A549 (cell line): ENCODE data around the gene PLEKHA4. TPM values are rescaled to one million over a fixed set of nuclear protein-coding genes. Genes with fewer than 3 reads are reported as not detected.
A peak's percentile ranks its signal among the peaks of the same experiment; 100 is the strongest.

Experiments
- ATAC-seq, 2 experiments: fragments of 200-7000 bp in 1 of 2; fragments of >200 bp in 1 of 2; cut with Nextera tagmentation in 1 of 2; cut with Tn5 transposase in 1 of 2; 3 replicates each; pipeline versions ENCODE4 v1.8.0 to v1.9.1; 2018 to 2020; ENCODE audit warnings: mild to moderate bottlenecking in 1 of 2, moderate library complexity in 1 of 2
- CTCF ChIA-PET: fragments of 300-600 bp; sonication (Branson Sonifier 250); formaldehyde crosslinking; extraction: SDS; loops from one replicate; lab custom pipeline; 2021; ENCODE audit warnings: antibody characterized with exemption, inconsistent platforms; lab: Yijun Ruan, JAX
- POLR2A ChIA-PET: fragments of 350-600 bp; formaldehyde crosslinking; extraction: SDS; loops from one replicate; lab custom pipeline; 2021; ENCODE audit warnings: antibody characterized with exemption, inconsistent platforms; lab: Yijun Ruan, JAX
- DNase-seq, 2 experiments: peaks; one replicate each; pipeline versions ENCODE4 v3.0.0 to v3.0.0-alpha.2; 2011 to 2016; ENCODE audit warnings: low read depth in 1 of 2, low spot score in 1 of 2
- FAIRE-seq: peaks from 2 replicates; lab custom pipeline; 2011; peaks lifted over from hg19 to GRCh38; lab: Jason Lieb, UNC
- H3K27ac ChIP-seq, 2 experiments: fragments of >200 bp; sonication (Bioruptor Twin); formaldehyde crosslinking; 3 replicates each; pipeline ENCODE4 v1.5.1; 2016 to 2017
- H3K4me1 ChIP-seq: fragments of >200 bp; sonication (Bioruptor Twin); formaldehyde crosslinking; 3 replicates; pipeline ENCODE4 v1.6.1; 2016
- H3K4me2 ChIP-seq: fragments of >200 bp; sonication (Bioruptor Twin); formaldehyde crosslinking; 3 replicates; pipeline ENCODE4 v1.6.1; 2016
- H3K4me3 ChIP-seq: fragments of >200 bp; sonication (Bioruptor Twin); formaldehyde crosslinking; 3 replicates; pipeline ENCODE4 v1.5.1; 2016
- H3K9me3 ChIP-seq: fragments of >200 bp; sonication (Bioruptor Twin); formaldehyde crosslinking; 3 replicates; pipeline ENCODE4 v1.6.1; 2016
- CBX2 ChIP-seq: fragments of 200-600 bp; sonication (generic); IDR thresholded peaks from 2 replicates; pipeline ENCODE4 v1.6.1; 2016; ENCODE audit warnings: low read depth, mild to moderate bottlenecking, borderline replicate concordance
- CBX8 ChIP-seq: fragments of 200-600 bp; sonication (generic); IDR thresholded peaks from 2 replicates; pipeline ENCODE4 v1.6.1; 2016
- EHF ChIP-seq: fragments of 250-450 bp; sonication (Bioruptor Pico); IDR thresholded peaks from 2 replicates; pipeline ENCODE4 v1.5.0; 2020; ENCODE audit warnings: mild to moderate bottlenecking
- EHMT2 ChIP-seq: fragments of 200-600 bp; sonication (generic); IDR thresholded peaks from 2 replicates; pipeline ENCODE4 v1.6.1; 2016; ENCODE audit warnings: antibody characterized with exemption, low read depth, mild to moderate bottlenecking, moderate library complexity
- FOSL2 ChIP-seq, 2 experiments: fragments of 450-650 bp in 1 of 2; fragments of >200 bp in 1 of 2; sonication (Bioruptor Twin) in 1 of 2; formaldehyde crosslinking; IDR thresholded peaks; 2 replicates each; pipeline versions ENCODE4 v1.5.0 to v1.6.1; 2016 to 2020; ENCODE audit warnings: mild to moderate bottlenecking in 1 of 2, moderate library complexity in 1 of 2
- GATA3 ChIP-seq: IDR thresholded peaks from 2 replicates; pipeline ENCODE4 v1.6.1; 2012; ENCODE audit warnings: borderline replicate concordance
- HEYL ChIP-seq: fragments of 250-450 bp; sonication (Bioruptor Pico); IDR thresholded peaks from 2 replicates; pipeline ENCODE4 v1.8.0; 2021; ENCODE audit warnings: mild to moderate bottlenecking, moderate library complexity
- HOXA7 ChIP-seq: fragments of 250-450 bp; sonication (Bioruptor Pico); IDR thresholded peaks from 2 replicates; pipeline ENCODE4 v1.5.0; 2020; ENCODE audit warnings: mild to moderate bottlenecking, moderate library complexity
- HOXB5 ChIP-seq: fragments of 250-450 bp; sonication (Bioruptor Pico); IDR thresholded peaks from 2 replicates; pipeline ENCODE4 v1.5.0; 2020; ENCODE audit warnings: mild to moderate bottlenecking, moderate library complexity
- JUNB ChIP-seq: fragments of >200 bp; sonication (Bioruptor Twin); formaldehyde crosslinking; IDR thresholded peaks from 2 replicates; pipeline ENCODE4 v1.6.1; 2016
- KDM5A ChIP-seq: fragments of 200-600 bp; sonication (generic); IDR thresholded peaks from 2 replicates; pipeline ENCODE4 v1.6.1; 2016; ENCODE audit warnings: antibody characterized with exemption, mild to moderate bottlenecking
- MAZ ChIP-seq: fragments of 150-350 bp; IDR thresholded peaks from 2 replicates; pipeline ENCODE4 v1.6.1; 2014; ENCODE audit warnings: antibody characterized with exemption, low read depth, low read length, borderline replicate concordance
- NPAS2 ChIP-seq: fragments of 250-450 bp; sonication (Bioruptor Pico); IDR thresholded peaks from 2 replicates; pipeline ENCODE4 v1.8.0; 2022; ENCODE audit warnings: mild to moderate bottlenecking, moderate library complexity, borderline replicate concordance
- POLR2AphosphoS2 ChIP-seq: conservative IDR thresholded peaks from 2 replicates; pipeline ENCODE4 v1.6.1; 2012; ENCODE audit warnings: low read length, improper control_type of control experiment, inconsistent platforms
- RAD21 ChIP-seq, 2 experiments: fragments of >200 bp in 1 of 2; sonication (Bioruptor Twin) in 1 of 2; formaldehyde crosslinking in 1 of 2; IDR thresholded peaks in 1 of 2; conservative IDR thresholded peaks in 1 of 2; 2 replicates in 1 of 2; 3 replicates in 1 of 2; pipeline ENCODE4 v1.6.1; 2012 to 2018; ENCODE audit warnings: inconsistent platforms in 1 of 2
- RARB ChIP-seq: fragments of 250-450 bp; sonication (Bioruptor Pico); IDR thresholded peaks from 2 replicates; pipeline ENCODE4 v1.8.0; 2021; ENCODE audit warnings: mild to moderate bottlenecking, moderate library complexity
- RNF2 ChIP-seq: fragments of 200-600 bp; sonication (generic); IDR thresholded peaks from 2 replicates; pipeline ENCODE4 v1.6.1; 2016; ENCODE audit warnings: low read depth, mild to moderate bottlenecking, antibody characterized with exemption, moderate library complexity, borderline replicate concordance
- SMC3 ChIP-seq: fragments of >200 bp; sonication (Bioruptor Twin); formaldehyde crosslinking; IDR thresholded peaks from 3 replicates; pipeline ENCODE4 v1.6.1; 2018; ENCODE audit warnings: inconsistent platforms
- TP53 ChIP-seq: fragments of 250-450 bp; sonication (Bioruptor Pico); IDR thresholded peaks from 2 replicates; pipeline ENCODE4 v1.5.0; 2021; ENCODE audit warnings: mild to moderate bottlenecking, moderate library complexity
- ZNF302 ChIP-seq: fragments of 250-450 bp; sonication (Bioruptor Pico); IDR thresholded peaks from 2 replicates; pipeline ENCODE4 v1.9.0; 2021; ENCODE audit warnings: inconsistent platforms, mild to moderate bottlenecking, moderate library complexity
- WGBS: methylation state at CpG from one replicate; pipeline ENCODE4 v1.1.6; 2017; ENCODE audit errors: missing lambda C conversion rate; 5-methylcytosine and 5-hydroxymethylcytosine counted together
- polyA plus RNA-seq, 4 experiments: library from polyadenylated mRNA; depleted of rRNA in 3 of 4; stranded (reverse); fragments of >200 nt; fragmentation: RNase III in 1 of 4; extraction: RNeasy Plus Mini Kit Qiagen cat#74134 plus additional on column Dnase treatment in 1 of 4; gene quantifications; 2 replicates in 3 of 4; 3 replicates in 1 of 4; pipeline ENCODE4 v1.2.3, GENCODE V29; 2011 to 2017
- TF ChIP-seq, protein P1 (sequence below): fragments of 250-450 bp; sonication (Bioruptor Pico); IDR thresholded peaks from 2 replicates; pipeline ENCODE4 v1.5.0; 2021; ENCODE audit warnings: mild to moderate bottlenecking, moderate library complexity, borderline replicate concordance
- TF ChIP-seq, protein P2 (sequence below): fragments of >200 bp; sonication (Bioruptor Twin); formaldehyde crosslinking; IDR thresholded peaks from 3 replicates; pipeline ENCODE4 v1.5.1; 2016
- TF ChIP-seq, protein P3 (sequence below): fragments of >200 bp; sonication (Bioruptor Twin); formaldehyde crosslinking; IDR thresholded peaks from 2 replicates; pipeline ENCODE4 v1.6.1; 2016
- TF ChIP-seq, protein P4 (sequence below): fragments of 150-350 bp; IDR thresholded peaks from 2 replicates; pipeline ENCODE4 v1.6.1; 2014; ENCODE audit warnings: low read depth, mild to moderate bottlenecking, low read length
- TF ChIP-seq, protein P5 (sequence below): fragments of 250-450 bp; sonication (Bioruptor Pico); IDR thresholded peaks from 2 replicates; pipeline ENCODE4 v1.5.0; 2020; ENCODE audit warnings: low read depth, mild to moderate bottlenecking, moderate library complexity
- TF ChIP-seq, protein P6 (sequence below): fragments of 450-650 bp; IDR thresholded peaks from 2 replicates; pipeline ENCODE4 v1.6.1; 2014; ENCODE audit warnings: antibody characterized with exemption
- TF ChIP-seq, protein P7 (sequence below): IDR thresholded peaks from 2 replicates; pipeline ENCODE4 v1.6.1; 2012

The PLEKHA4 gene
- polyA plus RNA-seq, 2 of the 4 experiments (the other 2 are of a cell fraction) = 0.34 to 0.46 TPM

DNA sequence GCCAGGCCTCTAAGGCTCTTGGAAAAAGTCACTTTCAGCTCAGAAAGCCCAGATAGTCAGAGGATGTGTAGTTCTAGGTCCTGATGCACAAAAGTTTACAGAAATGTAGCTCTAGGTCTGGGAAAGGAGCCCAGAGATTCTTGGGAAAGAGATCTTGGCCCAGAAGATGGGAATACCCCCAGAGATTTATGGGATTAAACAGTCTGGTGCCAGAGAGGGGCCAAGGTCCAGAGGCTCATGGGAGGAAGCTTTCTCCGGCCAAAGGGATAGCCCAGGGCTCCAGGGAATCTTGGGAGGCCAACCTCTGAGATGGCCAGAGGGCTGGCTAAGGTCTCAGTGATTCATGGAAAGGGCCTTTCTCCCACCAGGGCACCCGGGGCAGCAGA, 72.7 kb downstream of the PLEKHA4 start:
- peak overlapping the region in 1 of 2 experiments; percentile 36; a peak in 3 of 6 replicates for H3K27ac ChIP-seq
- H3K4me3 ChIP-seq = no peak overlapping the region
- no peak overlapping the region for H3K4me2 ChIP-seq

DNA sequence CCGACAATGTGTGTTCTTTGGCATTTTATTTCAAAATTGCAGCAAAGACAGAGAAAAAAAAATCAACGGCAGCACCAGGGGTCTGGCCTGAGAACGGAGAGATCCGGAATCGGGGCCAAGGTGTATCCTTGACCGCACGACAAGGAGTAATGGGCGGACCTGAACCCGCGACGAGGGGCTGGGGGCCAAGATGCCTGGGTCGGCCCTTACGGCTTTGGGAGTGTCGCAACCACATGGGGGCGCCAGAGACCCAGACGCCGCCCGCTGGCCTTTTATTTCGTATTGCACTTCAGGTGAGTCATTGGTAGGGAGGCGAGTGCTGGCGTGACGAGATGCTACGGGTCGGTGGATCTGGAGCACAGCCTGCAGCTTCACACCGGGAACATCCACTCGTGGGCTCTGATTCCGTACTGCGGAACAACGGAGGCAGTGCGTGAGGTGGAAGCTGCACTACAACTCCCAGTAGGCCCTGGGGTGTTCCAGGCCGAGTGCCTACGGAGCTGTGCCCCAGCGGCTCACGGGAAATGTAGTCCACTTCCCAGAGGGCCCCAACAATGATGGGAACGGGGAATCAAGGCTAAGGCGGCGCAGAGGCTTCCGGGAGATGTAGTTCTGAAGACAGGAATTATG, 73.2 kb downstream of the PLEKHA4 start:
- Histone ChIP-seq H3K4me1 (peaks cover 5% of the 10 kb centered on the region; the same call in 2 of the 3 replicates), H3K4me3 (peak overlapping the region; percentile 43), H3K4me2 (peak overlapping the region; percentile 78), H3K9me3 (no peaks in the 10 kb centered on the region), H3K27ac (peak overlapping the region; percentile 64 to 83)
- DNase-seq (peak; percentile 96 to 98), FAIRE-seq (peak; percentile 100), ATAC-seq (peak; percentile 94 to 99)
- CTCF ChIA-PET = interaction anchor here (0.5 to 17.2 kb wide), 41 partner anchors 11 to 594 kb away, joined by 3 to 927 read pairs (median 5); partner anchors contain the start of genes BCAT2, CA11, FTL and GYS1
- 3% methylated on average over 35 of the region's 38 CpGs for WGBS
- POLR2A ChIA-PET = interaction anchor here (0.5 to 2.7 kb wide), 11 partner anchors 11 to 994 kb away, joined by 3 to 18 read pairs (median 7); partner anchors contain the start of genes BCAT2 and HSD17B14
- peak; percentile 99 for TF ChIP-seq SMC3
- no peak for TF ChIP-seq EHMT2
- peak; percentile 41; the same call in 1 of the 2 replicates for TF ChIP-seq HOXB5
- no peak for TF ChIP-seq CBX8
- TF ChIP-seq, protein P1, sequence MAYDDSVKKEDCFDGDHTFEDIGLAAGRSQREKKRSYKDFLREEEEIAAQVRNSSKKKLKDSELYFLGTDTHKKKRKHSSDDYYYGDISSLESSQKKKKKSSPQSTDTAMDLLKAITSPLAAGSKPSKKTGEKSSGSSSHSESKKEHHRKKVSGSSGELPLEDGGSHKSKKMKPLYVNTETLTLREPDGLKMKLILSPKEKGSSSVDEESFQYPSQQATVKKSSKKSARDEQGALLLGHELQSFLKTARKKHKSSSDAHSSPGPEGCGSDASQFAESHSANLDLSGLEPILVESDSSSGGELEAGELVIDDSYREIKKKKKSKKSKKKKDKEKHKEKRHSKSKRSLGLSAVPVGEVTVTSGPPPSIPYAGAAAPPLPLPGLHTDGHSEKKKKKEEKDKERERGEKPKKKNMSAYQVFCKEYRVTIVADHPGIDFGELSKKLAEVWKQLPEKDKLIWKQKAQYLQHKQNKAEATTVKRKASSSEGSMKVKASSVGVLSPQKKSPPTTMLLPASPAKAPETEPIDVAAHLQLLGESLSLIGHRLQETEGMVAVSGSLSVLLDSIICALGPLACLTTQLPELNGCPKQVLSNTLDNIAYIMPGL (CRISPR knock-in tag) = no peak
- TF ChIP-seq ZNF302 = no peak
- 0 out of 2 replicates have a peak, but pooled peaks have one; percentile 61 for TF ChIP-seq POLR2AphosphoS2
- TF ChIP-seq, protein P2, sequence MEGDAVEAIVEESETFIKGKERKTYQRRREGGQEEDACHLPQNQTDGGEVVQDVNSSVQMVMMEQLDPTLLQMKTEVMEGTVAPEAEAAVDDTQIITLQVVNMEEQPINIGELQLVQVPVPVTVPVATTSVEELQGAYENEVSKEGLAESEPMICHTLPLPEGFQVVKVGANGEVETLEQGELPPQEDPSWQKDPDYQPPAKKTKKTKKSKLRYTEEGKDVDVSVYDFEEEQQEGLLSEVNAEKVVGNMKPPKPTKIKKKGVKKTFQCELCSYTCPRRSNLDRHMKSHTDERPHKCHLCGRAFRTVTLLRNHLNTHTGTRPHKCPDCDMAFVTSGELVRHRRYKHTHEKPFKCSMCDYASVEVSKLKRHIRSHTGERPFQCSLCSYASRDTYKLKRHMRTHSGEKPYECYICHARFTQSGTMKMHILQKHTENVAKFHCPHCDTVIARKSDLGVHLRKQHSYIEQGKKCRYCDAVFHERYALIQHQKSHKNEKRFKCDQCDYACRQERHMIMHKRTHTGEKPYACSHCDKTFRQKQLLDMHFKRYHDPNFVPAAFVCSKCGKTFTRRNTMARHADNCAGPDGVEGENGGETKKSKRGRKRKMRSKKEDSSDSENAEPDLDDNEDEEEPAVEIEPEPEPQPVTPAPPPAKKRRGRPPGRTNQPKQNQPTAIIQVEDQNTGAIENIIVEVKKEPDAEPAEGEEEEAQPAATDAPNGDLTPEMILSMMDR = peak; percentile 99
- TF ChIP-seq, protein P3, sequence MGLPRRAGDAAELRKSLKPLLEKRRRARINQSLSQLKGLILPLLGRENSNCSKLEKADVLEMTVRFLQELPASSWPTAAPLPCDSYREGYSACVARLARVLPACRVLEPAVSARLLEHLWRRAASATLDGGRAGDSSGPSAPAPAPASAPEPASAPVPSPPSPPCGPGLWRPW = no peak
- TF ChIP-seq KDM5A = no peak
- TF ChIP-seq, protein P4, sequence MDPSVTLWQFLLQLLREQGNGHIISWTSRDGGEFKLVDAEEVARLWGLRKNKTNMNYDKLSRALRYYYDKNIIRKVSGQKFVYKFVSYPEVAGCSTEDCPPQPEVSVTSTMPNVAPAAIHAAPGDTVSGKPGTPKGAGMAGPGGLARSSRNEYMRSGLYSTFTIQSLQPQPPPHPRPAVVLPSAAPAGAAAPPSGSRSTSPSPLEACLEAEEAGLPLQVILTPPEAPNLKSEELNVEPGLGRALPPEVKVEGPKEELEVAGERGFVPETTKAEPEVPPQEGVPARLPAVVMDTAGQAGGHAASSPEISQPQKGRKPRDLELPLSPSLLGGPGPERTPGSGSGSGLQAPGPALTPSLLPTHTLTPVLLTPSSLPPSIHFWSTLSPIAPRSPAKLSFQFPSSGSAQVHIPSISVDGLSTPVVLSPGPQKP = no peak
- TF ChIP-seq TP53 (CRISPR knock-in tag) = 0 out of 2 replicates have a peak, but pooled peaks have one; percentile 58
- TF ChIP-seq RARB (CRISPR knock-in tag) = no peak; the same call in 1 of the 2 replicates
- no peak for TF ChIP-seq NPAS2 (CRISPR knock-in tag)
- no peak for TF ChIP-seq HOXA7
- TF ChIP-seq RNF2 = no peak
- TF ChIP-seq, protein P5, sequence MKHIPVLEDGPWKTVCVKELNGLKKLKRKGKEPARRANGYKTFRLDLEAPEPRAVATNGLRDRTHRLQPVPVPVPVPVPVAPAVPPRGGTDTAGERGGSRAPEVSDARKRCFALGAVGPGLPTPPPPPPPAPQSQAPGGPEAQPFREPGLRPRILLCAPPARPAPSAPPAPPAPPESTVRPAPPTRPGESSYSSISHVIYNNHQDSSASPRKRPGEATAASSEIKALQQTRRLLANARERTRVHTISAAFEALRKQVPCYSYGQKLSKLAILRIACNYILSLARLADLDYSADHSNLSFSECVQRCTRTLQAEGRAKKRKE = peak; percentile 37; the same call in 1 of the 2 replicates
- peak; percentile 35; the same call in 1 of the 2 replicates for TF ChIP-seq FOSL2 (IDR thresholded peaks at IDR 0.05)
- TF ChIP-seq FOSL2 (CRISPR knock-in tag; IDR thresholded peaks at IDR 0.05) = peak; percentile 92
- TF ChIP-seq, protein P6, sequence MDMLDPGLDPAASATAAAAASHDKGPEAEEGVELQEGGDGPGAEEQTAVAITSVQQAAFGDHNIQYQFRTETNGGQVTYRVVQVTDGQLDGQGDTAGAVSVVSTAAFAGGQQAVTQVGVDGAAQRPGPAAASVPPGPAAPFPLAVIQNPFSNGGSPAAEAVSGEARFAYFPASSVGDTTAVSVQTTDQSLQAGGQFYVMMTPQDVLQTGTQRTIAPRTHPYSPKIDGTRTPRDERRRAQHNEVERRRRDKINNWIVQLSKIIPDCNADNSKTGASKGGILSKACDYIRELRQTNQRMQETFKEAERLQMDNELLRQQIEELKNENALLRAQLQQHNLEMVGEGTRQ = peak; percentile 8; the same call in 1 of the 2 replicates
- TF ChIP-seq, protein P7, sequence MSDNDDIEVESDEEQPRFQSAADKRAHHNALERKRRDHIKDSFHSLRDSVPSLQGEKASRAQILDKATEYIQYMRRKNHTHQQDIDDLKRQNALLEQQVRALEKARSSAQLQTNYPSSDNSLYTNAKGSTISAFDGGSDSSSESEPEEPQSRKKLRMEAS = peak; percentile 75
- TF ChIP-seq JUNB = no peak
- peak; percentile 33; the same call in 1 of the 2 replicates for TF ChIP-seq GATA3
- peak; percentile 89 to 98 for TF ChIP-seq RAD21 (conservative IDR thresholded peaks at IDR 0.05 in 1 of 2, IDR thresholded peaks at IDR 0.05 in 1 of 2)
- TF ChIP-seq MAZ = no peak
- TF ChIP-seq CBX2 = no peak
- peak; percentile 52; the same call in 1 of the 2 replicates for TF ChIP-seq EHF (CRISPR knock-in tag)

More for the DNA sequence above, 72.7 kb downstream of the PLEKHA4 start:
- 77% methylated on average over 2 of the region's 2 CpGs for WGBS
- ATAC-seq = peak; percentile 16 to 17
- H3K9me3 ChIP-seq = no peaks in the 10 kb centered on the region
- CTCF ChIA-PET = interaction anchor here (0.5 to 17.2 kb wide), 40 partner anchors 11 to 594 kb away, joined by 3 to 927 read pairs (median 5); partner anchors contain the start of genes BCAT2, CA11, FTL and GYS1
- FAIRE-seq = no peak
- POLR2A ChIA-PET = interaction anchor here (0.5 to 2.7 kb wide), 11 partner anchors 11 to 994 kb away, joined by 3 to 18 read pairs (median 7); partner anchors contain the start of genes BCAT2 and HSD17B14
- peaks cover 5% of the 10 kb centered on the region; the same call in 2 of the 3 replicates for H3K4me1 ChIP-seq
- no peak for DNase-seq
- 0 out of 2 replicates have a peak, but pooled peaks have one; percentile 4 for TF ChIP-seq GATA3
- TF ChIP-seq HEYL = no peak
